Panc1 (cell line): Measurements from ENCODE around the gene COL1A2. TPM values are rescaled to one million over a fixed set of nuclear protein-coding genes. Genes with fewer than 3 reads are reported as not detected.

Experiments
- ATAC-seq: fragments of 200-7000 bp; cut with Tn5 transposase; 2 replicates; pipeline ENCODE4 v1.9.1; 2020; ENCODE audit warnings: mild to moderate bottlenecking, moderate library complexity
- BruUV-seq: library from RNA; stranded (reverse); fragments of 400-500 nt; replicated peaks from 2 replicates; lab custom pipeline; 2021; lab: Mats Ljungman, UMichigan
- CTCF ChIA-PET: fragments of 300-600 bp; sonication (Branson Sonifier 250); formaldehyde crosslinking; loops from one replicate; lab custom pipeline; 2022; ENCODE audit warnings: antibody characterized with exemption; lab: Charles Lee
- POLR2A ChIA-PET: fragments of 300-600 bp; sonication (Branson Sonifier 250); formaldehyde crosslinking; loops from one replicate; lab custom pipeline; 2022; ENCODE audit warnings: antibody characterized with exemption; lab: Charles Lee
- DNase-seq: peaks from one replicate; pipeline ENCODE4 v3.0.0-alpha.2; 2010; ENCODE audit warnings: low read depth, low spot score
- H3K27ac ChIP-seq: 2 replicates; pipeline ENCODE4 v1.5.1; 2011; ENCODE audit warnings: mild to moderate bottlenecking, low read length, inconsistent platforms
- H3K27me3 ChIP-seq: fragments of 200-500 bp; sonication (Bioruptor generic); 2 replicates; pipeline ENCODE4 v1.6.0; 2014; ENCODE audit warnings: low read length, inconsistent platforms; ENCODE audit not compliant: control insufficient read depth, insufficient read depth
- H3K36me3 ChIP-seq: fragments of 200-500 bp; sonication (Bioruptor generic); 2 replicates; pipeline ENCODE4 v1.5.1; 2014; ENCODE audit warnings: inconsistent platforms, mild to moderate bottlenecking, low read length, moderate library complexity; ENCODE audit not compliant: control insufficient read depth, insufficient read depth
- H3K4me1 ChIP-seq: 2 replicates; pipeline ENCODE4 v1.5.1; 2011; ENCODE audit warnings: inconsistent platforms, mild to moderate bottlenecking, low read length, moderate library complexity; ENCODE audit not compliant: control insufficient read depth, insufficient read depth
- H3K4me3 ChIP-seq, 2 experiments: 2 replicates each; pipeline ENCODE4 v1.5.1; 2011 to 2012; ENCODE audit warnings: low read depth in 2 of 2, low read length in 2 of 2, mild to moderate bottlenecking in 2 of 2, inconsistent platforms in 1 of 2, moderate library complexity in 1 of 2
- H3K9me3 ChIP-seq: fragments of 200-500 bp; sonication (Bioruptor generic); 2 replicates; pipeline ENCODE4 v1.5.1; 2014; ENCODE audit warnings: low read depth, mild to moderate bottlenecking, inconsistent platforms, low read length, moderate library complexity; ENCODE audit not compliant: control insufficient read depth, insufficient read depth
- CTCF ChIP-seq: fragments of 450-650 bp; IDR thresholded peaks from 2 replicates; pipeline ENCODE4 v1.5.1; 2017; ENCODE audit warnings: mild to moderate bottlenecking
- POLR2AphosphoS5 ChIP-seq: IDR thresholded peaks from 2 replicates; pipeline ENCODE4 v1.6.1; 2012; ENCODE audit warnings: mild to moderate bottlenecking, low read depth, low read length, moderate library complexity
- REST ChIP-seq, 2 experiments: IDR thresholded peaks; 2 replicates each; pipeline ENCODE4 v1.6.1; 2011 to 2012; ENCODE audit warnings: low read depth in 2 of 2, control low read depth in 1 of 2, low read length in 1 of 2, mild to moderate bottlenecking in 1 of 2, moderate library complexity in 1 of 2; ENCODE audit not compliant: insufficient read depth in 1 of 2
- SIN3A ChIP-seq: IDR thresholded peaks from 2 replicates; pipeline ENCODE4 v1.6.1; 2012; ENCODE audit warnings: low read depth, mild to moderate bottlenecking, low read length, moderate library complexity, borderline replicate concordance; ENCODE audit not compliant: insufficient read depth
- TCF7L2 ChIP-seq: IDR thresholded peaks from 2 replicates; pipeline ENCODE4 v1.6.1; 2011; ENCODE audit warnings: mild to moderate bottlenecking, low read depth, low read length, inconsistent platforms
- in situ Hi-C: cut with HindIII; loops from 2 replicates; pipeline ENCODE4 v1.10.0; 2016; ENCODE audit warnings: low sequenced_read_pairs, low pct_unique_long_range_greater_than_20kb
- intact Hi-C: fragments of 100-400 bp; cut with micrococcal nuclease; formaldehyde crosslinking; loops from one replicate; pipeline ENCODE4 v1.10.0; 2022; ENCODE audit not compliant: unreplicated experiment
- total RNA-seq: library from RNA; stranded (reverse); gene quantifications from one replicate; pipeline ENCODE4 v1.2.1, GENCODE V29; 2021; ENCODE audit not compliant: unreplicated experiment

Gene COL1A2
- total RNA-seq, 1 experiment from 2014 or later = 1.3 TPM

- no TSS peak for BruUV-seq
- ATAC-seq (no peak), DNase-seq (no peak)
- POLR2A ChIA-PET = no interaction called here
- in situ Hi-C loops (no loop called here), intact Hi-C loops (no loop called here)
- H3K4me3 ChIP-seq = no peak overlapping the region
- H3K27me3 ChIP-seq = peaks cover 8% of the 10 kb centered on the region
- H3K9me3 ChIP-seq = no peaks in the 10 kb centered on the region
- TF ChIP-seq SIN3A (no peak), TCF7L2 (no peak), CTCF (no peak), REST (IDR thresholded peaks at IDR 0.05; ENCODE audit: insufficient read depth in 1 of 2, low read depth in 2 of 2, low read length in 1 of 2) (no peak), POLR2AphosphoS5 (no peak)
- H3K36me3 ChIP-seq = no peaks in the 10 kb centered on the region
- H3K27ac ChIP-seq = no peak overlapping the region
- CTCF ChIA-PET = no interaction called here
- H3K4me1 ChIP-seq = no peaks in the 10 kb centered on the region
These were observed 81.7 kb downstream of the COL1A2 start for GRCh38 chr7:94476251-94476840.

- BruUV-seq = no TSS peak
- TF ChIP-seq TCF7L2 (no peak), POLR2AphosphoS5 (no peak), CTCF (no peak), REST (IDR thresholded peaks at IDR 0.05; ENCODE audit: insufficient read depth in 1 of 2, low read depth in 2 of 2, low read length in 1 of 2) (no peak), SIN3A (no peak)
- in situ Hi-C loops (no loop called here), intact Hi-C loops (no loop called here)
- CTCF ChIA-PET = no interaction called here
- ATAC-seq (no peak), DNase-seq (no peak)
- Histone ChIP-seq H3K36me3 (no peaks in the 10 kb centered on the region), H3K4me1 (no peaks in the 10 kb centered on the region), H3K27me3 (peaks cover 8% of the 10 kb centered on the region), H3K27ac (no peak overlapping the region), H3K4me3 (no peak overlapping the region), H3K9me3 (no peaks in the 10 kb centered on the region)
- POLR2A ChIA-PET = interaction anchor here (0.6 kb wide), 1 partner anchor 25 kb away, joined by 3 read pairs; no protein-coding TSS in a partner anchor
These were observed 83.2 kb downstream of the COL1A2 start for GRCh38 chr7:94477878-94478277.
